Thyroid gland (tissue), 4 donors: ENCODE data around the gene TCEAL9.

Experiments used
- POLR2A ChIP-seq, 2 donors: fragments of 450-650 bp; IDR thresholded peaks; one replicate each; pipeline ENCODE4 v1.6.1; 2017; ENCODE audit warnings: antibody characterized with exemption in 2 of 2, mild to moderate bottlenecking in 2 of 2, moderate library complexity in 1 of 2
- TF ChIP-seq, protein P1 (sequence below), 6 experiments: fragments of 200-600 bp in 3 of 6; fragments of 450-650 bp in 3 of 6; sonication (generic) in 3 of 6; IDR thresholded peaks; one replicate each; pipeline ENCODE4 v1.5.1; 2016 to 2019; ENCODE audit warnings: antibody characterized with exemption in 6 of 6, mild to moderate bottlenecking in 2 of 6, inconsistent platforms in 1 of 6, moderate library complexity in 1 of 6

DNA sequence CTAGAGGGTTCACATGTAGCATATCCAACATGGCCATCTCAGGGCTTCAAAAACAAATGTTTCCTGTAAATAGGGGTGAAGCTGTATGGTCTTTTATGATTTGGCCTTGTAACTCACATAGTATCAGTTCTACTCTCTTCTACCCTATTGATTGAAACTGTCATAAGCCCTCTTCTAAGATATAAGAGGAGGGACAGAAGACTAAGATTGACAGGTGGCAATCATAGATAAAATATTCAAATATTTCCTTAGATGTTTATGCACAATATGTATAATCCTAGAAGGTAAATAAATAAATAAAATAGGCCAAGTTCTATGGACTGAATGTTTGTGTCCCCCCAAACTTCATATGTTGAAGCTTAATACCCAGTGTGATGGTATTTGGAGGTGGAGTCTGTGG lies 13.2 kb downstream of the TCEAL9 start:
- TF ChIP-seq, protein P1, sequence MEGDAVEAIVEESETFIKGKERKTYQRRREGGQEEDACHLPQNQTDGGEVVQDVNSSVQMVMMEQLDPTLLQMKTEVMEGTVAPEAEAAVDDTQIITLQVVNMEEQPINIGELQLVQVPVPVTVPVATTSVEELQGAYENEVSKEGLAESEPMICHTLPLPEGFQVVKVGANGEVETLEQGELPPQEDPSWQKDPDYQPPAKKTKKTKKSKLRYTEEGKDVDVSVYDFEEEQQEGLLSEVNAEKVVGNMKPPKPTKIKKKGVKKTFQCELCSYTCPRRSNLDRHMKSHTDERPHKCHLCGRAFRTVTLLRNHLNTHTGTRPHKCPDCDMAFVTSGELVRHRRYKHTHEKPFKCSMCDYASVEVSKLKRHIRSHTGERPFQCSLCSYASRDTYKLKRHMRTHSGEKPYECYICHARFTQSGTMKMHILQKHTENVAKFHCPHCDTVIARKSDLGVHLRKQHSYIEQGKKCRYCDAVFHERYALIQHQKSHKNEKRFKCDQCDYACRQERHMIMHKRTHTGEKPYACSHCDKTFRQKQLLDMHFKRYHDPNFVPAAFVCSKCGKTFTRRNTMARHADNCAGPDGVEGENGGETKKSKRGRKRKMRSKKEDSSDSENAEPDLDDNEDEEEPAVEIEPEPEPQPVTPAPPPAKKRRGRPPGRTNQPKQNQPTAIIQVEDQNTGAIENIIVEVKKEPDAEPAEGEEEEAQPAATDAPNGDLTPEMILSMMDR (IDR thresholded peaks at IDR 0.05), result no peak
- no peak for TF ChIP-seq POLR2A (IDR thresholded peaks at IDR 0.05)
